Measurements from ENCODE around the gene EPAS1.

The EPAS1 gene

DNA sequence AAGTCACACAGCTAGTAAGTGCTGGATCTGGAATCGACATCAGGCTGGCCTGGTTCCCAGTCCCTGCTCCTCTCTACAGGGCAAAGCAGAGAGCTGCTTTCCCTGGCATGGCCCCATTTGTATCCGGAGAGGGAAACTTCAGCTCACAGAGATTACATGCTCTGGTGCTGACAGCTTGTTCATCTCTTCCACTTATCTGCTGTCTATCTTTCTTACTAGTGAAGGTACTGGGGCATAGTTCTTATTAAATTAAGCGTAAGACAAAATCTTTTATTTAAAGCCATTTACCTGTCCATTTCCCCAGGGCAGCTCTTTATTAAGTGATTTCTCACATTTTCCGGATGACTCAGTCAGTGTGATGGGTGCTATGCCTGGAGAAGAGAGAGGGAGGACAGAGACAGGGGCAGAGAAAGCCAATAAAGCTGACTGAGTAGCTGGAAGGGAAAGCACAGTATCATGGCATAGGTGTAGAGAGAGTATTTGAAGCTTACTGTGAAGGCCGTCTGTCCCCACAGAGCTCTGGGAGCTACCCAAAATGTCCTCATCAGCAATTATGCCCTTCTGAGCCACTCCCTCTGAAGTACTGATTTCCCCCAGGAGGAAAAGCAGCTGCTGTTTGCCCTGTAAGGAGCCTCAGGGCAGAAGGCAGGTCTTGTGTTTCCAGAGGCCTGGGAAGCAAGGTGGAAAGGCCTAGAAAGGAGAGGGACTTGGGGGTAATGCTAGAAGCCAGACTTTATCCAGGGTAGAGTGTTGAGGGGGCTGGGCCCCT lies 44.1 kb upstream of the EPAS1 start:
- H3K9me2 ChIP-seq (replicated peaks; ENCODE audit: insufficient read depth, low read length), result no peaks in the 10 kb centered on the region
- peaks cover 9% of the 10 kb centered on the region for H3F3A ChIP-seq (ENCODE audit: insufficient read depth, low read length)
- no peaks in the 10 kb centered on the region for H3K36me3 ChIP-seq (replicated peaks; ENCODE audit: insufficient read depth, low read length)
- no peak overlapping the region for H3K4me3 ChIP-seq (ENCODE audit: low read length)
- no peaks in the 10 kb centered on the region for H4K20me1 ChIP-seq (ENCODE audit: insufficient read depth, low read length)
- no peaks in the 10 kb centered on the region for H3K27me3 ChIP-seq (replicated peaks; ENCODE audit: insufficient read depth, low read length)
- H3K9ac ChIP-seq (ENCODE audit: low read length), result no peak overlapping the region
- H3K4me1 ChIP-seq (ENCODE audit: low read length), result peaks cover 30% of the 10 kb centered on the region
- H3K79me2 ChIP-seq (ENCODE audit: low read length), result no peaks in the 10 kb centered on the region
- peak overlapping the region; percentile 33; the same call in 1 of the 2 replicates for H3K4me2 ChIP-seq (ENCODE audit: low read depth, low read length)
- H3K9me3 ChIP-seq (replicated peaks; ENCODE audit: insufficient read depth, low read length), result no peaks in the 10 kb centered on the region
- peak; percentile 48 for DNase-seq
- TF ChIP-seq, protein P1, sequence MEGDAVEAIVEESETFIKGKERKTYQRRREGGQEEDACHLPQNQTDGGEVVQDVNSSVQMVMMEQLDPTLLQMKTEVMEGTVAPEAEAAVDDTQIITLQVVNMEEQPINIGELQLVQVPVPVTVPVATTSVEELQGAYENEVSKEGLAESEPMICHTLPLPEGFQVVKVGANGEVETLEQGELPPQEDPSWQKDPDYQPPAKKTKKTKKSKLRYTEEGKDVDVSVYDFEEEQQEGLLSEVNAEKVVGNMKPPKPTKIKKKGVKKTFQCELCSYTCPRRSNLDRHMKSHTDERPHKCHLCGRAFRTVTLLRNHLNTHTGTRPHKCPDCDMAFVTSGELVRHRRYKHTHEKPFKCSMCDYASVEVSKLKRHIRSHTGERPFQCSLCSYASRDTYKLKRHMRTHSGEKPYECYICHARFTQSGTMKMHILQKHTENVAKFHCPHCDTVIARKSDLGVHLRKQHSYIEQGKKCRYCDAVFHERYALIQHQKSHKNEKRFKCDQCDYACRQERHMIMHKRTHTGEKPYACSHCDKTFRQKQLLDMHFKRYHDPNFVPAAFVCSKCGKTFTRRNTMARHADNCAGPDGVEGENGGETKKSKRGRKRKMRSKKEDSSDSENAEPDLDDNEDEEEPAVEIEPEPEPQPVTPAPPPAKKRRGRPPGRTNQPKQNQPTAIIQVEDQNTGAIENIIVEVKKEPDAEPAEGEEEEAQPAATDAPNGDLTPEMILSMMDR (IDR thresholded peaks at IDR 0.05; ENCODE audit: low read length), result no peak
- TF ChIP-seq EZH2phosphoT487 (IDR thresholded peaks at IDR 0.05; ENCODE audit: low read length), result no peak
- TF ChIP-seq EZH2 (optimal IDR thresholded peaks at IDR 0.05; ENCODE audit: low read depth, low read length), result no peak
- H2AFZ ChIP-seq (ENCODE audit: low read length), result peak overlapping the region; percentile 57
- peak overlapping the region; percentile 11; the same call in 1 of the 2 replicates for H3K27ac ChIP-seq (ENCODE audit: low read length)

DNA sequence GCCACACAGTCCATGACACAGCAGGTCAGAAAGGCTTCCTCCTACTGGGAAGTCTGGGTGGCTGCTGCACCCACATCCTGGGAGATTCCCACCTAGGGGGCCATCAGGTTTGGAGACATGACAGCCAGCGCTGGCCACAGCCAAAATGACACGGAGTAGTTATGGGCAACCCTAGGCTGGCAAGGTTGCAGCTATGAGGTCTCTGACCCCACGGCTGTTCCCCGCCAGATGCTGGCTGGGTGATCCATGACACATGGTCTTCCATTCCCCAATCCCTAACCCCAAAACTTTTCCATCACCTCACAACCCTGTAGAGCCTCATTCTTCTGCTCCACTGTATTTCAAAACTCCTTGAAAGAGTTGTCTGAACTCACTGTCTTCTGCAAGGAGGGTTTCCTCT lies 42.7 kb upstream of the EPAS1 start:
- TF ChIP-seq EZH2 (optimal IDR thresholded peaks at IDR 0.05; ENCODE audit: low read depth, low read length) (no peak), EZH2phosphoT487 (IDR thresholded peaks at IDR 0.05; ENCODE audit: low read length) (no peak)
- TF ChIP-seq, protein P1 (IDR thresholded peaks at IDR 0.05; ENCODE audit: low read length), result no peak
- no peaks in the 10 kb centered on the region for H3K9me2 ChIP-seq (replicated peaks; ENCODE audit: insufficient read depth, low read length)

DNA sequence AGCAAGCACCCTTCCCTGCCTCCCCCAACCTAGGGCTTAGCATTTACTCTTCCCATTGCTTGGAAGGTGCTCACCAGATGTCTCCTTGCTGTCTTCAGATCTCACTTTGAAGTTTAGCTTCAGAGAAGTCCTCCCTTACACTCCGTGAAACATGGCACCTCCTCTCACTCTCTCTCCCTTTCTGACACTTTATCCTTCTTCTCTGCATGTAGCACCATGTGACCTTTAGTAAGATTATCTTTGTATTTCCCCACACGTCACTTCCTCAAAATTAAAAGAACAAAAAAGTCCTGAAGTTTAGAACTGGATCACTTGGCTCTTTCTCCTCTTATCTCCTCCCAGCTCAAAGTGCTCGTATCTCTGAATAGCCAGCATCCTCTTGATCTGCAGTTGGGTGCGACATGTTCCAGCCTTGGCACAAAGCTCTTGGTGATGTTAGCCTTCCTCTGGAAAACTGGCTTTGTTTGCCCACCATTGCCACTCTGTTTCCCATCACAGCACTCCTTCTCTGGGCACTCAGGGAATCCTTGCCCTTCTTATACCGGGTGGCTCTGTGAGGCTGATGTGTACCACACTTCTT lies 40.6 kb upstream of the EPAS1 start:
- Histone ChIP-seq H3K36me3 (replicated peaks; ENCODE audit: insufficient read depth, low read length) (no peaks in the 10 kb centered on the region), H3K27ac (ENCODE audit: low read length) (peak overlapping the region; percentile 69; the same call in 1 of the 2 replicates), H4K20me1 (ENCODE audit: insufficient read depth, low read length) (no peaks in the 10 kb centered on the region), H3K79me2 (ENCODE audit: low read length) (no peaks in the 10 kb centered on the region), H3K9me3 (replicated peaks; ENCODE audit: insufficient read depth, low read length) (no peaks in the 10 kb centered on the region), H3K4me3 (ENCODE audit: low read length) (no peak overlapping the region), H3K4me1 (ENCODE audit: low read length) (peaks cover 34% of the 10 kb centered on the region), H3F3A (ENCODE audit: insufficient read depth, low read length) (peaks cover 9% of the 10 kb centered on the region), H3K4me2 (ENCODE audit: low read depth, low read length) (no peak overlapping the region; the same call in 1 of the 2 replicates), H3K9ac (ENCODE audit: low read length) (no peak overlapping the region), H2AFZ (ENCODE audit: low read length) (no peak overlapping the region), H3K9me2 (replicated peaks; ENCODE audit: insufficient read depth, low read length) (no peaks in the 10 kb centered on the region), H3K27me3 (replicated peaks; ENCODE audit: insufficient read depth, low read length) (no peaks in the 10 kb centered on the region)
- TF ChIP-seq EZH2 (optimal IDR thresholded peaks at IDR 0.05; ENCODE audit: low read depth, low read length) (no peak), EZH2phosphoT487 (IDR thresholded peaks at IDR 0.05; ENCODE audit: low read length) (no peak)
- TF ChIP-seq, protein P1 (IDR thresholded peaks at IDR 0.05; ENCODE audit: low read length), result no peak
- no peak for DNase-seq

More for the DNA sequence above, 42.7 kb upstream of the EPAS1 start:
- Histone ChIP-seq H3K27me3 (replicated peaks; ENCODE audit: insufficient read depth, low read length) (no peaks in the 10 kb centered on the region), H2AFZ (ENCODE audit: low read length) (no peak overlapping the region), H3K79me2 (ENCODE audit: low read length) (no peaks in the 10 kb centered on the region), H3K9me3 (replicated peaks; ENCODE audit: insufficient read depth, low read length) (no peaks in the 10 kb centered on the region), H3K36me3 (replicated peaks; ENCODE audit: insufficient read depth, low read length) (no peaks in the 10 kb centered on the region), H3K4me3 (ENCODE audit: low read length) (no peak overlapping the region), H3K4me1 (ENCODE audit: low read length) (peaks cover 34% of the 10 kb centered on the region), H4K20me1 (ENCODE audit: insufficient read depth, low read length) (no peaks in the 10 kb centered on the region), H3K9ac (ENCODE audit: low read length) (no peak overlapping the region), H3K27ac (ENCODE audit: low read length) (no peak overlapping the region), H3F3A (ENCODE audit: insufficient read depth, low read length) (peaks cover 9% of the 10 kb centered on the region), H3K4me2 (ENCODE audit: low read depth, low read length) (no peak overlapping the region)
- no peak for DNase-seq

Measured in MM.1S (cell line).